ENCODE data around the gene GLYATL1.

GRCh38 chr11:58905721-58906547, 33.4 kb upstream of the GLYATL1 start:
- TF ChIP-seq CTCF (conservative IDR thresholded peaks at IDR 0.05; ENCODE audit: low read length) (no peak), EZH2phosphoT487 (IDR thresholded peaks at IDR 0.05; ENCODE audit: borderline replicate concordance) (no peak)

All from Loucy (cell line).